Right renal pelvis (tissue), 4 donors: ENCODE results near the gene SIX2. TPM values are rescaled to one million over a fixed set of nuclear protein-coding genes. Genes with fewer than 3 reads are reported as not detected.

Experiments used
- DNase-seq, 4 donors: peaks; one replicate each; pipeline ENCODE4 v3.0.0-alpha.2; 2013; ENCODE audit warnings: low read depth in 4 of 4, low spot score in 3 of 4, missing footprints in 1 of 4
- polyA plus RNA-seq, 4 donors: library from polyadenylated mRNA; unstranded; fragments of 120-200 nt; gene quantifications; one replicate each; pipeline ENCODE4 v1.2.1, GENCODE V29; 2013; ENCODE audit not compliant: insufficient read length in 4 of 4

Gene SIX2
- polyA plus RNA-seq, 4 donors, result 14.2 to 29.8 (median 25.9) TPM

GRCh38 chr2:45024097-45024496 is 14.8 kb upstream of the SIX2 start:
- no peak for DNase-seq

DNA sequence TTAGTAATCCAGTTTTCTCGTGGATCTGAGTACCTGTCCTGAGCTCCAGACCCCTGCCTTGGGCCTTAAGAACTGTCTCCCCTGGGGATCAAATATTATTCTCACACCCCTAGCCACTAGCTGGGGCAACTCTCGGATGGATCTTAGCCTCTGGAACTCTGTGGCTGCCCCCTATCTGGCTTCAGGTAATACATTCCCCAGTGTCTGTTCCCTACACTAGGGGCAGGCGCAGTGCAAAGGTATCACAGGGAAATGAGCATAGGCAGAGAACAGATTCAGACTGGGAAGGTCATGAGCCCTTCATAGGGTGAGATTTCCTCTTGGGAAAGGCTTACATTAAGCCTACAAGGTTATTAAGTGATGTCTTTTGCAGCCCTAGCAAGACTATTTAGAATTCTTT is 11.2 kb upstream of the SIX2 start:
- no peak for DNase-seq

DNA sequence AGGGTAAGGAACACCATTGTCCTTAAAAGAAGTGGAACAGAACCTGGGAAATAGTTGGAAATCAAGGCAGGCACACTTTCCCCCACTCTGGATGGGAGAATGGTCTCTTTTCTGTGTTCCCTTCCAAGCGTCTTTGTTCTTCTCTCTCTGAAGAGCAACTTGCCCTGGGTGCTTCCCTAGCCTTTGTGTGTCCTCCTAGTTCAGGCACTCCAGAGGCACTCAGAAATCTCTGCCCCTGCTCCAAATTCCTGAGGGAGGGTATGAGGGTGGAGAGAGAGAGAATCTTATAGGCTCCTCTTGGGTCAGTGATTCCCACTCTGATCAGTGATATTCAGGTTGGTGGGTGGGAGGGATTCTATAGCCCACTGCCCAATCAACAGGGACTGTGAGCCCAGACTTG is 8.8 kb upstream of the SIX2 start:
- DNase-seq, result no peak

GRCh38 chr2:45014831-45015230 is 5.6 kb upstream of the SIX2 start:
- DNase-seq, result no peak

DNA sequence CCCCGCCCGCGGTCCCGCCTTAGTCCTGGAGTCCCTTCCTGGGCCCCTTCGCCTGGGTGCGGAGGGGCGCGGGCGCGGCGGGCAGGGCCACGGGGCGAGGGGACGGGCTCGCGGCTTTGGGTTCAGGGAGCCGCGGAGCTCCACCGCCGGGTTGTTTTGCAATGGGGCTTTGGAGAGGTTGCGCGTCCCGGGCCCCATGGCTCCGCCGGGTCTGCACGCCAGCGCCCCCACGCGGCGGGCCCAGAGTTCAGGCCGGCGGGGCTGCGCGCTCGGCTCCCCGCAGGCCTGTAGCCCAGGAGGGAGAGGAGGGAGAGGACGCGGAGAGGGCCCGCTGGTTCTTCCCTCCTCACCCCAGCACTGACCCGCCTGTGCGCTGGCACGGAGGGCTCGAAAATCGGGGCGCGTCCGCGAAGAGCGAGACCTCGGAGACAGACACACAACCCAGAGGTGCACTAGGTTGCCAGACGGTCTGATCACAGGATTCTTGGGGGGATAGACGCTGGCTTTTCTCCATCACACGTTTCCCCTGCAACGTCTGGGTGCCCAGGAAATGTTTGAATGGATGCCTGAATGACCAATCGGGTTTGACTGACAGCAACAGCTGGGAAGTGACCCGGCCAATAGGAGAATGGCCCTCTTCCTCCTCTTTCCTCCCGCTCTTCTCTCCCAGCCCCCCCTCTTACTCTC is 4.9 kb upstream of the SIX2 start:
- no peak for DNase-seq

GRCh38 chr2:45013229-45014015 is 4.2 kb upstream of the SIX2 start:
- no peak for DNase-seq

- no peak for DNase-seq
Observed at GRCh38 chr2:45012733-45013132, 3.5 kb upstream of the SIX2 start.

- no peak for DNase-seq
Observed at GRCh38 chr2:45011621-45012602, 2.7 kb upstream of the SIX2 start.

- DNase-seq, result no peak
Observed at GRCh38 chr2:45011121-45011520, 1.9 kb upstream of the SIX2 start.

GRCh38 chr2:45010702-45011012 is 1.4 kb upstream of the SIX2 start:
- DNase-seq, result no peak

GRCh38 chr2:45009928-45010701 is 863 bp upstream of the SIX2 start:
- DNase-seq, result no peak

DNA sequence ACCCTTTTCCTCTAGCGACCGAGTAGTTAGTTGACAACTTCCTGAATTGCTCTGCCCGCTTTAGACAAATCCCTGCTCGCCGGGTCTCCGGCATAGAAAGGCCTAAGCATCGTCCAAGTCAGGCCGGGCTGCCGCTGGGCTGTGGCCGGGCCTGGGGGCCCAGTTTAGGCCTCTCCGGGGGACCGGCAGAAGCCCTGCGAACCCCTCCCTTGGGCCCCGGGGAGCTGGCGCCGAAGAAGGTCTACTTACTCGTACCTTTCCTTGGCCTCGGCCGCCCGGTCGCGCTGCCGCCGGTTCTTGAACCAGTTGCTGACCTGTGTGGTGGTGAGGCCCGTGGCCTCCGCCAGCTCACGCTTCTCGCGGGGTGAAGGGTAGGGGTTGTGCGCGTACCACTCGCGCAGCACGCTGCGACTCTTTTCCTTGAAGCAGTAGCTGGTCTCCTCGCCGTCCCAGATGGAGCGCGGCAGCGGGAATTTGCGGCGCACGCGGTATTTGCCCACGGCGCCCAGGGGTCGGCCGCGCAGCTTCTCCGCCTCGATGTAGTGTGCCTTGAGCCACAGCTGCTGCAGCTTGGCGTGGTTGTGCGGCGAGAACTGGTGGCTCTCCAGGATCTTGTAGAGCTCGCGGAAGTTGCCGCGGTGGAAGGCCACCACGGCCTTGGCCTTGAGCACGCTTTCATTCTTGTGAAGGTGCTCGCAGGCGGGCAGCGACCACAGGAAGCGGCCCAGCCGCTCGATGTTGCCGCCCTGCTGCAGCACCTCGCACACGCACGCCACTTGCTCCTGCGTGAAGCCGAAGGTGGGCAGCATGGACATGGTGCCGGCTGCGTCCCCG is 739 bp downstream of the SIX2 start:
- no peak for DNase-seq

DNA sequence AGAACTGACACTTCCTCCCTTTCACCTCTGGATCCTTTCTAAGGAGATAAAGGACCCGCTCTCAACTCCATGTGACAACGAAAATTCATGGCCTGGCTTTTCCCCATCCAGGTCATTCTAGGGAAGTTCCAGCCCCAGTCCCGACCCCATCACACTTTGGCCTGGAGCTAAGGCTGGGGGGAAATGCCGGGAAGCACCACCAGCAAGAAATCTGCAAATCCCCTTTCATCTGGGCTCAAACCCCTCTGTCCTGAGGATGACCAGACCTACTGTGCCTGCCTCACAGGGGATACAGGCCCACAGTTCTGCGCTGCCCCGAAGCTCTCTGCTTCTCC is 1.3 kb downstream of the SIX2 start:
- no peak for DNase-seq

DNA sequence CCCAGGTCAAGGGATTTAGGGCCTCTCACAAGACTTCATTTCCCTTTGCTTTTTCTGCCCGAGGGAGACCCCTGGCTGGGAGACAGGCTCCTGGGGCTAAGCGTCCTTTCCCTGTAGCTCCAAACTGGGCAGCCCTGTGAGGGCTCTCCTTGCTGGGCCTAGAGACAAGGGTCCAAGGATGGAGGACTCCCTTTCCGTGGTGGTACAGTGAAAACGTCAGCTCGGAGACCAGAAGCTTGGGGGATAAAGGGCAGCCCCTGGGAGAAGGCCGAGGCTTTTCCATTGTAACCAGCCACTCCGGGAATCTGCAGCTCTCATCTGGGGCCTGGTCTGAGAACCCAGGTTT is 2.3 kb downstream of the SIX2 start:
- no peak for DNase-seq

DNA sequence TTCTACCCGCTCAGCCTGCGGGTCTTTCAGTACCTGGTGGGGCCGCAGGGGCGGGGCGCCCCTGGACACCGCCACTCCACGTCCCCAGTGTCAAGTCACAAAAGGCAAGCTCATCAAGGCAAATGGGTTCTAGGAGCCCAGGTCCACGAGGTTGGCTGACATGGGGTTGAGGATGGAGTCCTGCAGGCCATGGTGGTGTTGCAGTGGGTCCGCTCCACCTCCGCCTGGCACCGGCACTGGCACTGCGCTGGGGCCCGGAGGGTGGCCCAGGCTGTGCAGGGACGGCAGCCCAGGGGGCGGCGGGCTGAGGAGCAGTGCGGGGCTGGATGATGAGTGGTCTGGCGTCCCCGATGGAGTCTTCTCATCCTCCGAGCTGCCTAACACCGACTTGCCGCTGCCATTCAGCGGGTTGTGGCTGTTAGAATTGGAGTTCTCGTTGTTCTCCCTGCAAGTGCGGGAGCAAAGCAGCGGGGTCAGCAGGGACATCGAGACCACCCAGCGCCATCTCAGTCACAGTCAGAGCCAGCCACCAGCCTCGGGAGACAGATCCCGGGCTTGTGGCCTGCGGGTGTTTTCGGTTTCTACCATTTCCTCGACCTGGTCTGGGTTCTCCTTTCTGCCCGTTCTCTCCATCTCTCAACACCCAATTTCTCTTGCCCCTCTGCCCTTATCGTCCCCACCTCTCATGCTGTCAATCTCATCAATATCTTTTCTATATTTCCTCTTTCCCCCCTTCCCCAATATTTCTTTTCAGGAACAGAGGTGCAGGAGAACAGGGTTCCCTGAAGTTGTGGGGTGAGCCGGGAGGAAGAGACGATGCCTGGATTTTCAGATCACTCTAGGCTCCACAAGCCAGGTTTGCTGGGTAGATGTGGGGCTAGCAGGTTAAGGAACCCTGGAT is 3.0 kb downstream of the SIX2 start:
- DNase-seq, result no peak

DNA sequence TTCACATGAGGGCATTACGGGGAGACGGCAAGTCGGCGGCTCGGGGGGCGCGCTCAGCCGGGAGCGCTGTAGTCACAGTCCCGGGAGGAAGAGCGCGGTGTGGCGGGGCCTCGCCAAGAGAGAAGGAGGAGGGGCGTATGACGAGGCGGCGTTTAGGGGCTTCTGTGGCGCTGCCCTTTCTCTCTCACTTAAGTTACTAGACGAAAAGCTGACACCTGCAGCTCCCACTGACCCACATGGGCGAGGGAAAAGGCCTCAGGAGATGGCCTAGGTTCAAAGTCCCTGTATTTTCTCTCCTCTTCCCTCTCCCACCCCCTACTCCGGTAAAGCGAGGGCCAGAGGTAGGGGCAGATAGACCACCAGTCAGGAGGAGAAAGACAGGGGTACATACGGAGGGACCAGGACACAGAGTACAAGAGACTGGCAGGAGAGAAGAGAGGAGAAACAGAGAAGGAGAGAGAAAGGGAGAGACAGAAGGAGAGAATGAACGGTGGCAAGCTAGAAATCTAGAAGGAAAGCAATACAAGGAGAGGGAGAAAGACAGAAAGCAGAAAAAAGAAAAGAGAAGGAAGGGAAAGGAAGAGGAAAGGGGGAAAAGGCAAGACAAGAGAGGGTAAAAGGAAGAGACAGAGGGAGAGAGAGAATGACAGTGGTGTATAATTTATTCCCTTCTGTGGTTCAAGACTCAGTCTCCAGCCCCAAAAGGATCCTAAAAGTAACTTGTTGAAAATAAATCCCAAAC is 3.8 kb downstream of the SIX2 start:
- no peak for DNase-seq

DNA sequence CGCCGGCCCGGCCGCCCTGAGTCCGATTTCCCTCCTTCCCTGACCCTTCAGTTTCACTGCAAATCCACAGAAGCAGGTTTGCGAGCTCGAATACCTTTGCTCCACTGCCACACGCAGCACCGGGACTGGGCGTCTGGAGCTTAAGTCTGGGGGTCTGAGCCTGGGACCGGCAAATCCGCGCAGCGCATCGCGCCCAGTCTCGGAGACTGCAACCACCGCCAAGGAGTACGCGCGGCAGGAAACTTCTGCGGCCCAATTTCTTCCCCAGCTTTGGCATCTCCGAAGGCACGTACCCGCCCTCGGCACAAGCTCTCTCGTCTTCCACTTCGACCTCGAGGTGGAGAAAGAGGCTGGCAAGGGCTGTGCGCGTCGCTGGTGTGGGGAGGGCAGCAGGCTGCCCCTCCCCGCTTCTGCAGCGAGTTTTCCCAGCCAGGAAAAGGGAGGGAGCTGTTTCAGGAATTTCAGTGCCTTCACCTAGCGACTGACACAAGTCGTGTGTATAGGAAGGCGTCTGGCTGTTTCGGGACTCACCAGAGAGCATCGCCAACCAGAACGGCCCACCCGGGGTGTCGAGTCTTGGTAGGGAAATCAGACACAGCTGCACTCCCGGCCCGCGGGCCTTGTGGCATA is 4.6 kb downstream of the SIX2 start:
- DNase-seq, result no peak
